HG02970 (cell line): ENCODE measurements around the gene RSRC2.
"Not testable (repeated sequence)": the region's sequence is repeated elsewhere in the genome, so short reads cannot be mapped to it uniquely, and the experiment has no call there.

Experiments used
- ATAC-seq: cut with Tn5 transposase; IDR thresholded peaks from one replicate; pipeline ENCODE4 v1.9.1; 2021; ENCODE audit warnings: mild to moderate bottlenecking, moderate library complexity, moderate number of reproducible peaks; ENCODE audit not compliant: unreplicated experiment, low FRiP score

Gene RSRC2

GRCh38 chr12:122487807-122488206 is 38.9 kb downstream of the RSRC2 start:
- ATAC-seq = not testable (repeated sequence)

GRCh38 chr12:122486805-122487426 is 39.8 kb downstream of the RSRC2 start:
- no peak for ATAC-seq

GRCh38 chr12:122486360-122486759 is 40.4 kb downstream of the RSRC2 start:
- not testable (repeated sequence) for ATAC-seq

- not testable (repeated sequence) for ATAC-seq
These were observed 42.4 kb downstream of the RSRC2 start for GRCh38 chr12:122484385-122484784.

GRCh38 chr12:122483969-122484368 is 42.8 kb downstream of the RSRC2 start:
- no peak for ATAC-seq

GRCh38 chr12:122481861-122482260 is 44.9 kb downstream of the RSRC2 start:
- no peak for ATAC-seq

GRCh38 chr12:122480753-122481152 is 46.0 kb downstream of the RSRC2 start:
- ATAC-seq = no peak

GRCh38 chr12:122474324-122474716 is 52.4 kb downstream of the RSRC2 start:
- no peak for ATAC-seq

GRCh38 chr12:122473543-122474323 is 53.0 kb downstream of the RSRC2 start:
- no peak for ATAC-seq

GRCh38 chr12:122471324-122472226 is 55.2 kb downstream of the RSRC2 start:
- no peak for ATAC-seq

- ATAC-seq = not testable (repeated sequence)
These were observed 56.2 kb downstream of the RSRC2 start for GRCh38 chr12:122470576-122470975.

GRCh38 chr12:122469856-122470255 is 56.9 kb downstream of the RSRC2 start:
- not testable (repeated sequence) for ATAC-seq

GRCh38 chr12:122467983-122468382 is 58.8 kb downstream of the RSRC2 start:
- no peak for ATAC-seq

- ATAC-seq = not testable (repeated sequence)
These were observed 62.3 kb downstream of the RSRC2 start for GRCh38 chr12:122464317-122465042.

- no peak for ATAC-seq
These were observed 66.1 kb downstream of the RSRC2 start for GRCh38 chr12:122460641-122461040.

GRCh38 chr12:122460061-122460460 is 66.7 kb downstream of the RSRC2 start:
- ATAC-seq = no peak

- ATAC-seq = no peak
These were observed 67.5 kb downstream of the RSRC2 start for GRCh38 chr12:122459211-122459610.

GRCh38 chr12:122458105-122459035 is 68.4 kb downstream of the RSRC2 start:
- no peak for ATAC-seq

GRCh38 chr12:122457627-122458026 is 69.1 kb downstream of the RSRC2 start:
- no peak for ATAC-seq
